GM19328 (cell line): Measurements from ENCODE around the gene ITGB6.

Experiments used
- ATAC-seq: cut with Tn5 transposase; IDR thresholded peaks from one replicate; pipeline ENCODE4 v1.9.1; 2021; ENCODE audit warnings: mild to moderate bottlenecking, moderate library complexity; ENCODE audit not compliant: unreplicated experiment

ITGB6 gene

DNA sequence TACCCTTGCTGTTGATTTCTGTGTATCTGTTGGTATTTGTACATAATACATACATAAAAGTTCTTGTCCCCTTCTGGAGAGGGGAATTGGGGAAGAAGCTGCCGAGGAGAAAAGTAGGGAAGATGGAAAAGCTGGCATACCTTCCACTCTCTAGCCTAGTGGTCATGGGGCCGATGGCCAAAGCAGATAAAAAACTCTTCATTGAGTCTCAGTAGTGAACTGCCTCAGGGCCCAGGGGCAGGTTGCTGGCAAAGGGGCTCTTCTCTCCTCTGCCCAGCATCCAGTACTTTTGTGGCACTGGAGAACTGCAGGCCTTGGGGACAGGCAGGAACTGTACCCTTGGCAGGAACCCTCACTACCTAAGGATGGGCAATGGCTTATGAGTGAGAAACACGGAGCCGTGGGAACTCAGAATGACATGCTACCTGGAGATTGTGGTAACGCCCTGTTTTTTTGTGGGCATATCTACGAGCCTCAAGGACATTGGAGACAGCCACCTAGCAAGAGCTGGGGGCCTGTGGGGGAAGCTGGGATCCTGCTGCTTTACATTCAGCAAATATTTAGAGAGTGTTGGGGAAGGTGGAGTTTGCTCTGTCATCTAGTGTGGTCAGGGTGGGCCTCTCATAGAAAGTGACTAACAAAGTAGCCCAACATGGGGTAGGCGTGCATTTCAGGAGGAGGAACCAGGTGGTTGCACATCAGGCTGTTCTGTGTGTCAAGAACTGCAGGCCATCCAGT is 22.6 kb upstream of the ITGB6 start:
- ATAC-seq = no peak

DNA sequence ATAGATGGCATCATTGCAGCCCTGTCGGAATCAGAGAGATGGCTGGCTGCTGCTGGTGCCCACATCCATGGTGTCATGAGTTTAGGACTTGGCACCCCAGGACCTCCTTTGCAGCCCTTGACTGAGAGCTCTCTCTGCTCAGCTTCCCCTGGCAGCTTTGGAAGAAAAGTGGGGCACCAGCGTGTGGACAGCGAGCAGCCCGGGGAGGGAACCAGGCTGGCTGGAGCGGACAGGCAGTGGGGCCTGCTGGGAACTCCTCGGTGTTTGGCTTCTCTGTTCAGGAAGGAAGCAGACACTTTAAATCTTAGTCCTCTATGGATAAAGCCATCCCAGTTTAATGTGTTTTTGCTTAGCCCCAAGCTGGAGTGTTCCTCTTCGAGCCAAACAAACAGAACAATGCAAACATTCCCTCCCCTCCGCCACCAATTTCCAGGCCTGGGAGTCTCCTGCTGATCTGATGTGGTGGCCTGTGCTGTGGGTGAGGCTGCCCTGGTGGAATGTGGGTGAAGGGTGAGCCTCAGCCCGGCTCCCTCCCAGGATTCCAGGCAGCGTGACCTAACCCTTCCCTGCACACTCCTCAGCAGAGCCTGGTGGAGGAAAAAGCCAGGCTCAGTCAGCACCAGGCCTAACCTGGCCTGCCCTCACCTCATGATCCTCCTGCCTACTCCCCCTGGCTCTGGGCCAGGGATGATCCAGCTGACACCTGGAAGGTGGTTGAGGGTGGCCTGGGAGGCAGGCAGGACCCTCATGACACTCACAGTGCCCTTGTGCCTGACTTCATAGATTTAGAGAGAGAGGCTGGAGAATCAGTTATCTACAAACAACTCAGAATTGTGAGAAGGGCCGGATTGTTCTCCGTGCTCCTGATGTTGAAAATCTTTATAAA is 21.6 kb upstream of the ITGB6 start:
- no peak for ATAC-seq

DNA sequence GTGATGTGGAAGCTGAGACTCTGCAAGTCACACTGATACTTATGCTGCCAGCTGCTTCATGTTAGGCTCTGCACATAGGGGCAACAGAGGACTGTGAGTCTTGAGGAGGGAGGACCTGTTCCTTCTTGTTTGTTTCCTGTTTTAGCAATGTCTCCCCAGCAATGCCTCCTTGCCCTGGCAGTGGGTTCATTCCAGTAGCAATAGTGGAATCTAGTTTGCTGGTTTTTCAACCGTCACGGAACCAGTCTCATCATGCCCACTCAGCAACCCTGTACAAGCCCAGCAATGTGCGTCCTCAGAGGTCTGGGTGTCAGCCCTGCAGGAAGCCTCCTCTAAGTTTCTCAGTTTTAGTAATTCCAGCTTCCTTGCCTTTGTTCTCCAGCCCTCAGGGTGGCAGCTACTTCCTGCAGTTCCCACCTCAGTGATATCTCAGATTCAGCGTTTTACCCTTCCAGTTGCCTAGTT is 20.5 kb upstream of the ITGB6 start:
- ATAC-seq = no peak

DNA sequence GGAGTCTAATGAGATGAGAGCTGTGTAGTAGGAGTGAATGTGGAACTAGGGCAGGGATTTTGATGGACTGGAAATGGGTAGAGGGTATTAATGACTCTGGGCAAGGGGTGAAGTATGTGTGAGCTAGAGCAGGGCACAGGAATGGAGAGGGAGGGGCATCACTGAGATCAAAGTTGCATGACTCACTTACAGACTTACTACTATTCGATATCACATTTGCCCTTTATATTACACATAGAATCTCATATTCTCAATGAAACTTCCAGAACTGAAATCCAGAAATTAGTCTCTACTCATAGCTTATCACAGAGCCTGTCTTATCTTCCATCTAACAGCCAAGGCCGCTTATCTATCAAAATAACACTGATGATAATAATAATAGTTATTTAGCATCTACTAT is 20.0 kb upstream of the ITGB6 start:
- no peak for ATAC-seq

DNA sequence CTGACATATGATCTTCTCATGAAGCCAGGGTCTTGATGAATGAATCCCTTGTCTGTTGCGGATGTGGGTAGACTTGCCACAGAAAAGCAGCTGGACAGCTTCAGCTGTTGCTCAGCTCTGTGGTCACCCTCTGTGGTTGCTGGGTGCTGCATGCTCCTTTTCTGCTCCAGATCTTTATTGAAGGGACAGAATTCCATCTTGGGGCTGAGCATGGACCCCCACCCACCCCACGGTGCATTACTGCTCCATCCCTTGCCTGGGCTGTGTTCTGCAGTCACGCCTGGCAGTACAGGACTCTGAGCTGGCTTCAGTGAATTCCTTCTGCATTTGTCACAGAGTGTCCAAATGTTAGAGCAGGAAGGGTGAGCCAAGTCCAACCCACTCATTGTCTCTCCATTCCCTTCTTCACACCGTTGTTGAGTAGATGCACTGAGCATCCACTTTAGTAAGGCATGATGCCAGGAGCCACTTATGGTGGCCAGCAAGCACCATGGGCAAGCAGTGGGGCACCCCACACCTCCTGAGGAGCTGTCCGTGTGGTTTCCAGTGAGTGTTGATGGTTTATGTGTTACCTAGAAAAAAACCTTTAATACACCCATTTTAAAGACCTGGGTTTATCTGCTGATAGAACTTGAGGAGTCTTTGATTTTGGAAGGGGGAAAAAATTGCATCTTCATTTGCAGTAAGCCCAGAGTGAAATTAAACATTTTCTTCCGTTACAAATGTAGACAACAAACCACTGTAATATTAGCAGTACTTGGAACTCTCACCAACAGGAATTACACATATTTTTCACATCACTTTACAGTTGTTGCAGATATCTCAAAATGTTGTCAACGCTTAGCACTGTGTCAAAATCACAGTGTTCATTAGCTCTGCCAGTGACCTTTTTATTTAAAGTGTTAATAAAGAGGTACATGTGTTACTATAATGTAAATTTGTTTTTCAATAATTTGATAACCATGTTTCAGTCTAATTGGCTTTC is 14.7 kb upstream of the ITGB6 start:
- ATAC-seq = no peak

DNA sequence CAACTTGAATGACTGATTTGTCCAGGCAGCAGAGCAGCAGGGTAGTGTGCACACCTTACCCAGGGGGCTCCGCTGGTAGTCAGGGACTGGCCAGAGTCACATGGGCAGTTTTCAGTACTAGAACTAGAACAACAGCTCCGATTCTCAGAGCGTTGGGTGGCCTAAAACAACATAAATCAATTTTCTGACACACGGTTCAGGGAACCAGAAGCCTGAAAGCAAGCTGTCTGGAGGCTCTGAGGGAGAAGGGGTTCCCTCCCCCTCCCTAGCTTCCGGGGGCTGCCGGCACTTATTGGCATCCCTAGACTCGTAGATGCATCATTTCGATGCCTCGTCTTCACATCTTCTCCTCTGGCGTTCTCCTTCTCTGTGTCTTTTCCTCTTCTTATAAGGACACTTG is 13.4 kb upstream of the ITGB6 start:
- ATAC-seq = no peak

DNA sequence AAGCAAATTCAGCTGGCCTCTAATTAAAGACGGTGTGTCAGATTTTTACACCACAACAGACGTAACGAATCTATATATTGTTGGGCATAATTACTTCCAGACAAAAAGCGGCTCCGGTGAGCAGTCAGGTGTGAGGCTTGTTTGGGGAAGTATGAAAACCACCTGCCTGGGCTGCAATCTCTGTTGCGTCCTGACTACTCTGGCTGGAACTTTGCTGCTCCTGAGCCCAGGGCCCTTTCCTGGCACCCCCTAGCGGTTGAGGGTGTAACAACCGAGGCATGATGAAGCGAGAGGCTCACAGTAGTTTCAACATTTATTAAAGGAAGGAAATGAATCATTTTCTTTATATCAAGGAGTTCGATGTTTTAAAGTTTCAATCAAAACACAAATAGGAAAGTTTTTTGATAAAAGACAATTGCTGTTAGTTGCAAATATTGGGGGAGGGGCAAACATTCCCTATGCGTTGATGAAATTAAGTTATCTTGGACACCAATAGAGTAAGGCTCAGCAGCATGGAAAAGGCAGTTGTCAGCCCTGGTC is 10.6 kb upstream of the ITGB6 start:
- ATAC-seq = peak; percentile 97

DNA sequence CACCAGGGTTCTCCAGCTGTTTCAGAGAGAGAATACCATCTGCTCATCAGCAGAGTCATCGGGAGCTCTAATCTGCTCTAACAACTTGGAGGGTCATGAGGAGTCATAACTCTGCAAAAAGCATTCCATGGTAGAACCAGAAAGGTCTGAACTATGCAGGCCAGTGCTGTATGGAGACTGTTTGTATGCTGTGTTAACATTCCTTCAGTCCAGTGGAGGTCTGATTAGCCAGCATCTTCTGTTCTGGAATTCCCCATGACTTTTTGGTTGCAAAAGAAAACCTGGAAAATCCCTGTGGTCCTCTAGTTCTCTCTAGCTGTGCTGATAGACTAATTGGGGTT is 9.4 kb upstream of the ITGB6 start:
- no peak for ATAC-seq

DNA sequence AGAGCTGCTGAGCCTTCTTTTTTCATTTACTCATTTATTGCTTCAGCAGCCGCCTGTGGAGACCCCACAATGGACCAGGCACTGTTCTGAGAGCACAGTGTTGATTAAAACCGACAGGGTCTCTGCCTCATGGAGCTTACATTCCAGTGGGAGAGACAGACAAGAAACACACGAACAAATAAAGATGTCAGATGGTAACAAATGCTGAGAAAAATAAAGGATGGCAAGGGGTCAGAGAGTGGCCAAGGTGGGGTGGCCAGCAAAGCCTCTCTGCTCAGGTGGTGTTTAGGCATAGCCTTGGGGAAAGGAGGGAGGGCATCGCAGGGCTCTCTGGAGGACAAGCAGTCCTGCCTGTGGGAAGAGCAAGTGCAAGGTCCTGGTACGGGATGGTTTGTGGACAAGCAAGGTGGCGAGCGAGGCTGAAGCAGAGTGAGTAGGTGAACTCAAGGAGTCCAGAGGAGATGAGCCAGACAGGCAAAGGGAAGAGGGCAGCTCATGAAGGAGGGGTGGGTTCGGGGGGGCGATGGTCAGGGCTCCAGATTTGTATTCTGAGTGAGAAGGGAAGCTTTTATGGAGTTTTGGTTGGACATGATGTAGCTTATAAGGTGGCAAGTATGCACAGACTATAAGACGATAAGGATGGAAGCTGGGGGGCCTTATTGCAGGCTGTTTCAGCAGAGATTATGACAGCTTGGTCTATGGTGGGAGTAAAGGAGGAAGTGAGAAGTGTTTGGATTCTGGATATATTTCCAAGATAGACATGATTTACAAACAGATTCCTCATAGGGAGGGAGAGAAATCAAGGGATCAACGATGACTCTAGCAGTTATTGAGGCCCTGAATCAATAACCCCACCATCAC is 8.8 kb upstream of the ITGB6 start:
- ATAC-seq = no peak

DNA sequence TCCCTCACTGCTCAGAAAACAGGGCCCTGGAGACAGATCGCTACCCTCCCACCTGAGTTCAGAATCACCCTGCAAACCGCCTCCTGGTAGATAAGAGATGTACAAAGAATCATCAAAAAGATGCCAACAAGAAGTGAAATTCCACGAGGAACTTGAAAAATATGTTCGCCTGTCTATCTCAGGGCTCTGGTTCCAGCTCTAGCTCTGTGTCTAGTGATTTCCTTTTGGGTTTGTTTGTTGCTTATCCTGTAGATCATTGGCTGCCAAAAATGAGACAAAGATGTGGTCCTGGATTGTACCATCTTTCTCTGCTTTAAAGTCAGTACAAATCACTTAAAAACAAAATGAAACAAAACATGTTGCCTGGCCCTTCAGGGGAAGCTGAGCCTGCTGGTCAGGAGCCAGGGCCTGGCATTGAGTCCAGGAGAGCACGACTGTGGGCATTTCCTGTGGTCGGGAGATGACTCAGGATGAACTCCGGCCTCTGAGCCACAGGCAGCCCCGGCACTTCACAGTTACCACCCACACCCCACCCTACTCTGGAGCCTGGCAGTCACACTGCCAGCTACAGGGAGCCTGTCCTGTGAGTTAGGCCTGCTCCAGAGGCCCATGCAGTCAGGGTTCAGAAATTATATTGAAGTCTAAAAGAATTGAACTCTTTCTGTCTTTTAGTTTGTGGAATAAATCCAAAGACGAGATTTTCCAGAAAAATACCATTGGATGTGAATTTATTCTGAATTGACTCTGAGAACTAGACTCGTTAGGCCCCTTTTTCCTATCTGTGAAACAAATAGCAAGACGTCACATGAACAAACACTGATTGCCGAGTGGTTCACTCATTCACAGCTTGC is 8.0 kb upstream of the ITGB6 start:
- no peak for ATAC-seq

DNA sequence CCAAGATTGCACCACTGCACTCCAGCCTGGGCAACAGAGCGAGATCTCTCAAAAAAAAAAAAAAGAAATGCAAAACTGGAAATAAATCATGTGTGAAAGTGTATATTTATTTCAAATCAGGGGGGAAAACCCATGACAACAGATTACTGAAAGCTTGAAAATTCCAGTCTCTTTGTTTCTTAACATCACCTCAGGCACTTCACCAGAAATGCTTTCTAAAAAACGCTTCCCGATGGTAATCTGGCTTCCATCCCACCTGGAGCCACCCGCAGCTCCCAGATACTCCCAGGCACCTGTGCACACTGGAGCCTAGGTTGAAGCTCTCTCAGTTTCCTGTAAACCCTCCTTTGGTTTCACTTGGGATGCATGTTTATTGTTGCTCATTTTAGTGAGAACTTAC is 7.2 kb upstream of the ITGB6 start:
- no peak for ATAC-seq

DNA sequence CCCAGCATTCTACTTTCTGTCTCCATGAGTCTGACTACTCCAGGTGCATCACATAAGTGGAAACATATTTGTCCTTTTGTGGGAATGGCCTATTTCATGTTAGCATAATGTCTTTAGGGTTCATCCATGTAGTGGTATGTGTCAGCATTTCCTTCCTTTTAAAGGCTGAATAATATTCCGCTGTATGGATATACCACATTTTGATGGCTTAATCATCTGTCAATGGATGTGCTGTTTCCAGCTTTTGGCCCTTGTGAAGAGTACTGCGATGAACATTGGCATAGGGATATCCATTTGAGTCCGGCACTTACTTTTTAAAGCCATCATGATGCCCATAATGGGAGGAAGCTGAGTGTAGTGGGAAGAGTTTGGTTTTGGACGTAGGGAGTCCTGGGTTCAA is 6.4 kb upstream of the ITGB6 start:
- ATAC-seq = no peak

DNA sequence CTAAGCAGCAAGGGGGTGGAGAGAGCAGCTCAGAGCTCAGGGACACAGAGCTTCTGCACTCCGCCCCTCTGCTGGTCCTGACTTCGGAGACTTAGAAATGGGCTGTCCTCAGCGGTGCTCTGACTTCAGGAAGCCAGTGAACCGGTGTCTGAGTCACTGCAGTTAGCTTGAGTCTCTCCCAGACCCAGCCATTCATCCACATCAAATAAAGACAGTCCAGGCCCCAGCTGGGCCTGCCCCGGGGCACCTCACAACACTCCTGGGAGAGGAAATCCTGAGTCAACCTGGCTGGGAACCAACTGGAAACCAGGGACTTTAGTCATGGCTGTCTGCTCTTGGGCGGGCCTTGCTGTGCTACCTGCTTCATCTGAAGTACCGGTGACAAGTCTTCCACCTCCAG is 5.4 kb upstream of the ITGB6 start:
- no peak for ATAC-seq

DNA sequence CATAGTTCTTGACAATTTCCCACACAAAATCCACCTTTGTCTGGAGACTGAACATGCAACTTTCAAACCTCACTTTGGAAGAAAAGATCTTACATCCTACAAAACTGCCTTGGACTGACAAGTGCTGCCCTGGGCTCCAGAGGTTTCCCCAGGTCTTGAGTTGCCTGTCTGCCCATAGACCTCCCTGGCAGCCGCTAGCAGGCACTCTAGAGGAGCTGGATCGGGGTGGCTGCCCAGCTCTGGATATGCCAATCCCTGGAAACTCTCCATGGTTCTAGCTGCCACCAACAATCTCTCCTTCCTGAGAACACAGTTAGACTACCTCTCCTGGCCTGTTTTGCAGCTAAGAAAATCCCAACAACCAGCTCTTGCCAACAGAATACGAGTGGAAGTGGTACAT is 3.4 kb upstream of the ITGB6 start:
- no peak for ATAC-seq

DNA sequence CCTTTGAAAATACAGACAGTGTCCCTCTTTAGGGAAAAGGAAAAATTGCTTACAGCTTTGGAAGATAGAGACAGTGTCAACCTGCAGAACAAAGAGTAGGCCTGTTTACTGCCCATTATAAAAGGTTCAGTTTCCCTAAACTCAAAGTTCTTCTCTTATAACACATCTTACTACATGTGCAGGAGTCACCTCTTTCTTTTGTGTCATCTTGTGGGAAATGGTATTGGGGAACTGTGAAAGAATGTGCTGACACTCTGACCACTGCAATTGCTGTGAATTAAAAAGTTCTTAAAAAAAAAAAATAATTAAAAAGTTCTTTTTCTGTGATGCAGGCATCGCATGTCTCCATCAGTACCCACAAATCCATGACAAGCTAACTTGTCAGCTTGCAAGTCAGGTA is 2.9 kb upstream of the ITGB6 start:
- no peak for ATAC-seq

DNA sequence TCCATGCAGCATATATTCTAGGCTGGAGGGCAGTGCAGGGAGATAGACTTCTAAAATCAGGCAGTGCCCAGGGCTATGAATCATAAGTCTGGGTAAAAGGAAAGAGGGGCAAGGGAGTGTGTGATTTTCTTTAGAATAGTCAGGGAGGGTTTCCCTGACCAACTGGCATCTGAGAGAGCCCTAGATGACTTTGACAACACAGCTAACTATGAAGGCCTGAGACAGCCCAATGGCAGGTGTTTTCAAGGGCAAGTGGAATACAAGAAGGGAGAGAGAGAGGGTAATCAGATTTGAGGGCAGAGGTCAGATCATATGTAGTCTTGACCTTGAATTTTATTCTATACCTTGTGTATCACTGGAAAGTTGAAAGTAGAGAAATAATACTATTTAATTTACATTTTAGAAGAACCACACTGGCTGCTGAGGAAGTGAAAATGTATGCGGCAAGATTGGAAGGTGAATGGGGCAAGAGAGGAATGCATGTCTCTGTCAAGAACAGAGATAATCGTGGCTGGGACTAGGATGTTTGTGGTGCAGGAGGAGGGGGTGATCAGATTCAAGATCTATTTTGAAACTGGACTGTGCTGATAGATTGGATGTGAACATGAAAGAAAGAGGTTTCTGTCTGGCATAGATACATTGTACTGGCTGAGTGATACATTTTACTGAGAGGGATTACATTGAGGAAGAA is 1.9 kb upstream of the ITGB6 start:
- no peak for ATAC-seq

DNA sequence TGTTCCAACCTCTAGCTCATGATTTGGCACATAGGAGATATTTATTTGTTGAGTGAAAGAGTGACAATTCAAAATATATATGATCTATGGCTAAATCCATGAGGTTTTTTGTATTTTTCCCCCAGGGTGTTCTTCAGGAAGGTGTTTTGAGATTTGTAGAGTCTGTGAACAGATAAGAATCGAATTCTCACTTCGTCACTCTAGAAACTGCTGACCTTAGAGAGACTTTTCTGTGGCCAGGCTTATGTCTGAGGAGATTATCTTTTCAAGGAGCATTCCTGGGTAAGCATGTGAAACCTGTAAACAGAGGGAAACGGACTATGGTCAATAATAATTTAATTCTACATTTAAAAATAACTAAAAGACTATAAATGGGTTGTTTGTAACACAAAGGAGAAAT is 849 bp upstream of the ITGB6 start:
- ATAC-seq = no peak

DNA sequence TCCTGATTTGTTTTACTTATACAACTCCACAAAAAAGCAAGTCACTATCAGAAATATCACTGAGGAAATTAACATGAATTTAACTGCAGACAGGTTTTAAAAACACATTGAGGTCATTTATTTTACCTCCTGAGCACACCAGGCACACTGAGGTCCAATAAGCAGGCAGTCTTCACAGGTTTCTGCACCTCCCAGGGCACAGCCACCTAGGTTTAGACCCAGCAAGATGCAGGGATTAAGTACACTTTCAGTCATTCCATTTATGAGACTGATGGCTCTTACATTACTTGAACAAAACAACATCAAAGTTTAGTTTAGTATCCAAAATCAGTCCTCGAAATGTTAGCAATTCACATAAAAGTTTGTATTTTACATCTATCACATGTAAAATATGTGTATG is 1.0 kb downstream of the ITGB6 start:
- no peak for ATAC-seq

DNA sequence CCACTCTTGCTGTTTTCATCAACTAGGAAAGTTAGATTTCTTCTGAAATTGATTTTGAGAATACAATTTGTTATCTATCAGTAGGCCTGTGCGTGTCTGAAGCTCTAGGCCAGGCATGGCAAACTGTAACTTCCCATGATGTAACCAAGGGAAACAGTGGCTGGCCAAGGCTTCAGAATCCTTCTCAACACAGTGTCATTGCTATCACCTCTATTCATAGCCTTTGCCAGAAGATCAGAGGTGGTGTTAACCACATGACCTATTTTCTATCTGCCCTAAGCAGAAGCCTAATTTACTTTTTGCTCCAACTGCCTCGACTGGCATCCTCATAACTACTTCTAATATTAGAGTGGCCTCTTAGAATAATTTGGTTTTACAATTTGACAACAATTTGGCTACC is 2.5 kb downstream of the ITGB6 start:
- no peak for ATAC-seq
